ENCODE data around the gene BEND2. TPM values are rescaled to one million over a fixed set of nuclear protein-coding genes. Genes with fewer than 3 reads are reported as not detected.

Gene BEND2
- total RNA-seq, 1 experiment from 2014 or later = not detected

DNA sequence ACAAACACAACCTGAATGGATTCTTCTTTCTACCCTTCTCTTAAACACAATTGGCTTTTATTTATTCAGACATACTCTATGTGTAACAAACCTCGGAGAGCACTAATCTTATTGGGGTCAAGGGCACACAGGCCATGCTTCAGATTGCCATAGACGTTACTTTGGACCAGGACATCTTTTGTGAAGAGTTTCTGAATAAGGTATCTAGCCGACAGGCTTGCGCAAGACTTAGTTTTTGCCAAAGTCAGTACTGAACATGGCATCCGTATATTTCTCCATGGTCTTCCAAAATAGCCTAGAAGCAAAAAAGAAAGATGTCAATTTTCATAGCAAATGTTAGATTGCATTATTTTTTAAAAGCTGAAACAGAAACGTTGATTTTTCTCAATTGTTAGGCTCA, 49.8 kb downstream of the BEND2 start:
- TF ChIP-seq, protein P1, sequence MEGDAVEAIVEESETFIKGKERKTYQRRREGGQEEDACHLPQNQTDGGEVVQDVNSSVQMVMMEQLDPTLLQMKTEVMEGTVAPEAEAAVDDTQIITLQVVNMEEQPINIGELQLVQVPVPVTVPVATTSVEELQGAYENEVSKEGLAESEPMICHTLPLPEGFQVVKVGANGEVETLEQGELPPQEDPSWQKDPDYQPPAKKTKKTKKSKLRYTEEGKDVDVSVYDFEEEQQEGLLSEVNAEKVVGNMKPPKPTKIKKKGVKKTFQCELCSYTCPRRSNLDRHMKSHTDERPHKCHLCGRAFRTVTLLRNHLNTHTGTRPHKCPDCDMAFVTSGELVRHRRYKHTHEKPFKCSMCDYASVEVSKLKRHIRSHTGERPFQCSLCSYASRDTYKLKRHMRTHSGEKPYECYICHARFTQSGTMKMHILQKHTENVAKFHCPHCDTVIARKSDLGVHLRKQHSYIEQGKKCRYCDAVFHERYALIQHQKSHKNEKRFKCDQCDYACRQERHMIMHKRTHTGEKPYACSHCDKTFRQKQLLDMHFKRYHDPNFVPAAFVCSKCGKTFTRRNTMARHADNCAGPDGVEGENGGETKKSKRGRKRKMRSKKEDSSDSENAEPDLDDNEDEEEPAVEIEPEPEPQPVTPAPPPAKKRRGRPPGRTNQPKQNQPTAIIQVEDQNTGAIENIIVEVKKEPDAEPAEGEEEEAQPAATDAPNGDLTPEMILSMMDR (conservative IDR thresholded peaks at IDR 0.05) = no peak
- Histone ChIP-seq H3T11ph (ENCODE audit: low read length) (no peak overlapping the region), H3K79me2 (ENCODE audit: insufficient read depth, low read length) (no peaks in the 10 kb centered on the region), H3K56ac (ENCODE audit: insufficient read length, low read depth, low read length) (no peak overlapping the region), H3K4ac (ENCODE audit: low read depth, low read length) (no peak overlapping the region), H3K23ac (ENCODE audit: insufficient read length, low read depth, low read length) (no peak overlapping the region), H2BK15ac (ENCODE audit: low read depth, low read length) (no peak overlapping the region), H2BK20ac (ENCODE audit: low read depth, low read length, poor library complexity, severe bottlenecking) (no peak overlapping the region), H3K9me3 (ENCODE audit: control insufficient read depth, low read depth, low read length) (peaks cover 32% of the 10 kb centered on the region), H3K4me1 (ENCODE audit: insufficient read depth, low read length) (no peaks in the 10 kb centered on the region), H3K27ac (ENCODE audit: insufficient read length, low read depth, low read length) (no peak overlapping the region), H2BK12ac (ENCODE audit: insufficient read length, low read depth, low read length) (no peak overlapping the region), H2AK5ac (ENCODE audit: insufficient read length, low read length) (no peak overlapping the region), H4K5ac (ENCODE audit: insufficient read length, low read depth, low read length) (no peak overlapping the region), H2BK120ac (ENCODE audit: low read depth, low read length, poor library complexity, severe bottlenecking) (no peak overlapping the region), H3K9ac (ENCODE audit: extremely low read depth, insufficient read length, low read length) (no peak overlapping the region), H2AFZ (ENCODE audit: low read length) (no peak overlapping the region), H3K23me2 (ENCODE audit: insufficient read length, low read depth, low read length, poor library complexity, severe bottlenecking) (no peaks in the 10 kb centered on the region), H4K20me1 (ENCODE audit: control insufficient read depth, insufficient read depth, insufficient read length) (no peaks in the 10 kb centered on the region), H3K79me1 (ENCODE audit: insufficient read depth, low read depth, low read length, poor library complexity, severe bottlenecking) (no peaks in the 10 kb centered on the region), H4K91ac (ENCODE audit: insufficient read length, low read depth, low read length) (no peak overlapping the region), H3K18ac (ENCODE audit: insufficient read length, low read depth, low read length) (no peak overlapping the region), H2BK5ac (ENCODE audit: insufficient read length, low read length) (no peak overlapping the region), H3K14ac (ENCODE audit: insufficient read depth, low read length) (no peak overlapping the region), H3K27me3 (ENCODE audit: insufficient read depth, low read length) (no peaks in the 10 kb centered on the region), H3K4me2 (ENCODE audit: insufficient read depth, insufficient read length, low read length) (no peak overlapping the region), H4K8ac (replicated peaks; ENCODE audit: insufficient read length, low read depth, low read length) (no peak overlapping the region)
- H3K4me1 Mint-ChIP-seq = no peaks in the 10 kb centered on the region
- no peaks in the 10 kb centered on the region; the same call in 1 of the 2 replicates for H3K27me3 Mint-ChIP-seq (ENCODE audit: low read depth)
- no CpG with 5 or more reads among the region's 6 CpGs for WGBS (ENCODE audit: extremely low coverage, insufficient read length, low lambda C conversion rate)
- peaks cover 44 to 63% of the 10 kb centered on the region in 2 experiments for H3K9me3 Mint-ChIP-seq
- no peak overlapping the region for H3K4me3 Mint-ChIP-seq
- no peaks in the 10 kb centered on the region; a peak in 2 of 7 replicates for H3K36me3 Mint-ChIP-seq (ENCODE audit: insufficient read depth in 1 of 3, low read depth in 3 of 3)
- no peak for DNase-seq
- no peak overlapping the region for H3K27ac Mint-ChIP-seq
